HG03342 (cell line): ENCODE measurements around the gene AFDN.

Source experiments
- ATAC-seq: cut with Tn5 transposase; IDR thresholded peaks from one replicate; pipeline ENCODE4 v1.9.1; 2021; ENCODE audit warnings: mild to moderate bottlenecking, moderate library complexity; ENCODE audit not compliant: unreplicated experiment

Gene AFDN

DNA sequence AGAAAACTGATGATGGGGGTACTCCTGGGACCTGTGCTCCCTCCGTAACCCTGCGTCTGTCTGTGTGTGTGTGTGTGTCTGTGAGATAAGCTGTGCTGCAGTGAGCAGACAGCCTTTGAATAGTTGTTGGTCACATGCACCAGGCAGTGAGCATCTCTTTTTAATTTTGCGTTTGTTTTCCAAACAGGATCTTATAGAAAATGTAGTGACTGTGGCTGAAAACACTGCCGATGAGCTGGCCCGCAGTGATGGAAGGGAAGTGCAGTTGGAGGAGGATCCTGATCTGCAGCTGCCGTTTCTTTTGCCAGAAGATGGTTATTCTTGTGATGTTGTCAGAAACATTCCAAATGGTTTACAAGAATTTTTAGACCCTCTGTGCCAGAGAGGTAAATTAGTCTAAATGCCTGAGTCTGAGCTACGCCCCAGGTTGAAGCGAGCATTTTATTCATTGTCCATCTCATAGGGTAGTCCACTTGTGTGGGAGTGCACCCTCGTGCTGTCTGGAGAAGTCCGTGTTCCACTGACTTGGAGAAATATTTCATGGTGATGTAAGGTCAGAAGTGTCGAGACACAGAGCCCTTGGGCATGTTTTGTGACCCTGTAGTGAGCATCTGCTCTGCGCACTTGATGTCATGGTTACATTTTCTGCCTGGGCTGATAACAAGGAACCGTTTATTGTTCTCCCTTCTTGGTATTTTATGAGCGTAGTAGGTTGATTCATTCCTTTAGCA is 92.0 kb downstream of the AFDN start:
- no peak for ATAC-seq

DNA sequence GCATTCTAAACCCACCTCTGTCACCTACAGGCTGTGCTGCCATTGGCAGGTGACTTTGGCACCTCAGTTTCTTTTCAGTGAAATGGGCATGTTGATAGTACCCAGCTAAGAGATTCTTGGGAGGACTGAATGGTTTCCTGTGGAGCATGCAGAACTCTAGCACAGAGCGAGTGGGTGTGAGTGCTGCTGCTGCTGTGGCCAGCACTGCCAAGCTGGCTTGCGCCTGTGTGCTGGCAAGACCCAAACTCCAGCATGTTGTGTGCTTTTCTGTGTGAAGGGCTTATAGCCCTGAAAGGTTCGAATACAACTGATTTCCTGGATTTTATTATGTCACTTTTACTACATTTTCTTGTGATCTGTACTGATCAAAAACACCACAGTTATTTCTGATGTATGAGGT is 92.6 kb downstream of the AFDN start:
- no peak for ATAC-seq

DNA sequence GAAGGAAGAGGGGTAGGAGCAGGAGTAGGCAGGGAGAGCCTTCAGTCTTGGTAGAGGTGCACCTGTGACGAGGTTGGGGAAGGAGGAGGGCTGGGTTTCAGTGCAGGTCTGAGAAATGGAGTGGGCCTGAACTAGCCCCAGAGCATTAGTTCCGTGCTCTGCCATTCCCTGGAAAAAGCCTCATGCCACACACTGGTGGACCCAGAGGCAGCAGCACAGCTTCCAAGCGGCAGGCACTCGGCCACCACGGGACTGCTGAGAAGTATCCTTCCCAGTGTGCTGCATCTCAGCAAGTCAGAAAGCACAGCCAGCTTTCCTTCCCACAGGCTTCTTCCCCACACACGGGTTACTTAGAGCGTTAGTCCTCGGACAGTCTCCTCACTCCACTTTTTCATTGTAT is 93.5 kb downstream of the AFDN start:
- ATAC-seq = no peak

DNA sequence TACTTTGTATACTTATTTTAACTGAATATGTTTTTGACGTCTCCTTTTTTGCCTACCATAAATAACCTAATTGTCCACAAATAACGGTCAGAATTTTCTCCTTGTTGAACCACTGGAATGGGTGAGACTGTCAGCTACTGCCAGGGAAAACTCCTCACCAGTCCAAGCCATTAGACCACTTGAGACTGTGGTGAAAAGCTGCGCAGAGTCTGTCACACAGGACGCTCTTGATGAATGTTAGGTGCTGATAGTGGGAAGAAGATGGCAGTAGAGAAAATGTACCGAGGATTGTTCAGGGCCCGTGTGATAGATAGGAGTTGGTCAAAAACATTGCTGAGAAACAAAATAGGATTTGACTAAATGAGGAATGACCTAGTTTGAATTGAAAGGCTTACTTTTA is 95.1 kb downstream of the AFDN start:
- ATAC-seq = no peak

DNA sequence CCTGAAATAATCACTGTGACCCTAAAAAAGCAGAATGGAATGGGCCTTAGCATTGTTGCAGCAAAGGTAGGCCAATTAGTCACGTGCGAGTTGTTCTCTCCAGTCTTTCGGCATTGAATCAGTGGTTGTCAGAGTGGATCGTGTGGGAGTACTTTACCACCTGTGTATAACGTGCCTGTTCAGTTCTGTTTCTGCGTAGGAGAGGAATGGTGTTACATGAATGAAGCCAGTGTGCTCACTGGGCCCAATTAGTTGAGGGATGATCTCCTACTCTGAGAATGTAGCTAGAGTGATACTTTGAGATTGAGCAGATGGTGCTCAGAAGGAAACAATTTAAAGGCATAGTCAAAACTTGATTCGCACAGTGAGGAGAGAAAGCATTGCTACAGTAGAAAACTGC is 98.3 kb downstream of the AFDN start:
- ATAC-seq = no peak

DNA sequence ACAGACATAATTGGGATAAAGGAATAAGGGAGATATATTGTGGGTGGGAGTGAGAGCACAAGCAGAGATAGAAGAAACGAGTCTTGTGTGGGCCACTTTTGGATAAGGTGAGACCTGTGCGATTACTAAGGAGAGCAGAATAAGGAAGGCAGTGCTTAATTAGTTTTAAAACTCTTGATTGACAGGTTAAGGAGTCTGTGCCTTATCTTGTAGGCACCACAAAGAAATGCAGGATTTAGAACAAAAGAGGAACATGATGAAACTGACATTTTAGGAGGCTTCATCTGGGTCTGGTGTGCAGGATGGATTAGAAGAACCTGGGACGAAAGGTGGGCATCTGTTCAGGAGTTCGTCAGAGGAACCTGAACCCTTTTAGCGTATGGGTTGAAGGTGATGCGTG is 100.5 kb downstream of the AFDN start:
- ATAC-seq = no peak

DNA sequence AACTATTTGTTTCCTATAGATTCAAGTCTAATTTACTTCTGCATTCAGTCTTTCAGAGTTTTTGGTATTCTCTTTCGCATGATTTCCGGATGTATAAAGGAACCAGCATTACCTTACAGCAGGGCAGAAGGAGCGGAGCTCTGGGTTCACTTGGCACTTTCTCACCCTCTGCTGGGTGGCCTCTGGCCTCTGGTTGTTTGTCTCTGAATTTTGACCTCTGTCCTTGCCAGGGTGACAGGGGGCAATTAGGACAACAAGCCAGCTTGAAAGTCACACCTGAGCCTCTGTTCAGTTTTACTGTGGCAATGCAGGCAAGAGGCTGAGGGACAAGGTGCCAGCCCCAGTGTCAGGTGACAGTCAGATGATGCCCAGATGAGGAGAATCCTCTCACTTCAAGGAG is 101.4 kb downstream of the AFDN start:
- no peak for ATAC-seq

DNA sequence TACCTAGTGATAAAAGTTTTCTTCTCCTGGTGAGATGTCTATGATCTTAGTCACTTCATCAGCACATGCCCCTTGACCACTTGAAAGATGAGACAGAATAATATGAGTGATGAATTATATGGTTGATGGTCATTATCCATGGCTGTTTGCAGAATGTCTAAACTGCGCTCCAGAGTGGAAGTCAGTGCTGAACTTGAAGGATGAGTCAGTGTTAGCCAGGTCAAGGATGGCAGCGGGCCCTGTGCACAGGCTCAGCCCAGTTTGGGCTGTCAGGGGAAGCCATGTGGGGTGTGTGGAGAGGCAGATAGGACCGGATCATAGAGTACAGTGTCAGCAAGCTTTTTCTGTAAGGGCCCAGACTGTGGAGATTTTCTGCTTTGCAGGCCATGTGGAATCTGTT is 103.6 kb downstream of the AFDN start:
- ATAC-seq = no peak

DNA sequence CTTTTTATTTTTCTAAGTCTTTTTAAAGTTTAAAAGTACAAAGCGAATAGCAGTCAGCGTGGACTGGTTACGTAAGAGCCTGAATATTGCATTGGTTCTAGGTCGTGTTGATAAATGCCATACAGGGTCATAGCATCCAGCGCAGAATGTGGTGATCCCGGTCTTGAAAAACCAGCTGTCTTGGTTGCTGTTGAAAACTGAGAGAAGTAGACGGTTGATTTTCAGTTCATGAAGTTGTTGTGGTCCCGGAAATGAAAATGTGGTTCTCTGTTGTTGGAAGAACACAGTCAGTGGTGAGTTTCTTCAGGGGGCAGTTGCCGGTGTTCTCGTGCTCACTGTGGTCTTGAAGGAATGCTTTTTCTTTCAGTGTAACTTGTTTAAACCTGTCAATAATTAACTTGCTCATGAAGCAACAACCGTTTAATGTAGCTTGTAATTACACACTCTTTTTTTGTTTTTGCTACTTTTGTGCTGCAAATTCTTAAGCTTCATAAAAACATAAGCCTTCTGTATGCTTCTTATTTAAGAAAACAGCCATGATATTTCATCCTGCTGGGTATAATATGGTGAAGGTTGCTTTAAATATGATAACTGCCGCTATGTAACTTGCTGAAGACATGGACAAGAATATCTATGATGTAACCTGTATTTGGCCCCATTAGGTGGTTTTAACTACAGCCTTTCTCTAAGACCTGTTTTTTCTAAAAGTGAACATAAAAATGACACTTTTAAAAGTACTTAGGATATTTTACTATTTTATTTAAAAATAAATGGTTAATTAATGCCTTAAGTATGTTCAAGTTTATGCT is 106.0 kb downstream of the AFDN start:
- peak; percentile 54 for ATAC-seq

DNA sequence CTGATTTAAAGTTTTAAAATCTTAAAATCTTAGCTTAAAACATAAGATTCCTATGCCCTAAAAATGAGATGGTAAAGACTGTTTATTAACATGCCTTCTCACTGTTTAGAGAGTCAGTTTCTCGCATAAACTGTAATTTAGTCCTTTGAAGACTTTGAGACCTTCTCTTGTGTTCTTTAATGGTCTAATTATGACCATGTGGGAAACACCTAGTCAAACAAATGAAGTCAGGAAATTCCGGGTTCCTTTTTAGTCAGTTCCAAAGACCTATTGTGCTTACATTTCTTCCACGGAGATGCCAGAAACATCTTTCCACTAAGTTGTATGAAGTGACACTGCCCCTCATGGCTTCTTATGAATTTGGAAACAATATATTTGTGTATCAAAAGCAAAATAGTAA is 106.6 kb downstream of the AFDN start:
- ATAC-seq = no peak

DNA sequence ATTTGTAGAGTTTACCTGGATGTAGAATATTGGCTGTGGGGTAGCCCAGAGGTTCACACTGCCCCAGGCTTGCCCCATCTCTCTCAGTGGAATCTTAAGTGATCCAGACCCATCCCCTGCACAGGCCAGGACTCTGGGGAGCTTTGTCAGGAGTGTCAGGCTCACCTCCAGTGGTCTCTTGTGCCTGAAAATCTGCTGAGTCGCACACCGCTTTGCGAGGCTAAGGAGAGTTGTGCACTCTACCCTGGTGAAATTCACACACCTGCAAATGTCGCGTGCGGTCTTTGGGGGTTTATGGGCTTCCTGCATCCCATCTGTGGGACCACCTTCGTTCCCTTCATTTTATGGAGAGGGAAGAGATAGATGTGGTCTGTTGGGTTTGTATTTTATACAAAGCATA is 107.1 kb downstream of the AFDN start:
- ATAC-seq = no peak

DNA sequence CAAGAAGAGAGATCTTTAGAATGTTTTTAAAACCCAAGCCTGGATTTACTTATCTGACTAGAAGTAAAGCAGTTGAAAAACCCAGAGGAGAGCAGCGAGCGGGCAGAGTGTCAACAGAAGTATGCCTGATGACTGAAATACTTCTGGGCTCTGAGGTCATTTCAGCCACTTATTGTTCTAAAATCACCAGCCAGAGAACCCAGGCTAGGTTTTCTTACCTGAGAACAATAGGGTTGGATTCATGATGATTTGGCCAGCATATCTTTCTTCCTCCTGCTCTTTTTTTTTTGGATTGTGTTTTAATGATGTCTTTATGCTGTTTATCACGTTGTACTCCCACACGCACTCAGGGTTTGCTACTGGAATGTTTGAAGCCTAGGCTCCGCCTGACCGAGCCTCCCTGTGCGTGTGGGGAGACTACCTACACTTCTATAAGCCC is 107.7 kb downstream of the AFDN start:
- no peak for ATAC-seq

DNA sequence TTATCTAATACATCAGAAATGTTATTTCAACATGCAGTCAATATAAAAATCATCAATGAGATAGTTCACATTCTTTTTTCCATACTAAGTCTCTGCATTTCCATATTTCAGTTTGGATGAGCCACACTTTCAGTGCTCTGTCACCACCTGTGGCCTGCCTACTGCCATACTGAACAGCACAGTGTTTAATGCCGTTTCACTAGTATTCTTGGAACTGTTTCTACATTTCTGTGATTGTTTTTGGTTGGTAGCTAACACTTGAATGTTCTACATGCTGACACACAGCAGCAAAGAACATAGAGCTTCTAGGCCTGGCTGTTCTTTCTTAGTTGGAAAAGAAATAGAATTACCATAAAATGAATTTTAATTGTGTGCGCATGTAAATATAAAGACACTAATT is 109.3 kb downstream of the AFDN start:
- no peak for ATAC-seq

DNA sequence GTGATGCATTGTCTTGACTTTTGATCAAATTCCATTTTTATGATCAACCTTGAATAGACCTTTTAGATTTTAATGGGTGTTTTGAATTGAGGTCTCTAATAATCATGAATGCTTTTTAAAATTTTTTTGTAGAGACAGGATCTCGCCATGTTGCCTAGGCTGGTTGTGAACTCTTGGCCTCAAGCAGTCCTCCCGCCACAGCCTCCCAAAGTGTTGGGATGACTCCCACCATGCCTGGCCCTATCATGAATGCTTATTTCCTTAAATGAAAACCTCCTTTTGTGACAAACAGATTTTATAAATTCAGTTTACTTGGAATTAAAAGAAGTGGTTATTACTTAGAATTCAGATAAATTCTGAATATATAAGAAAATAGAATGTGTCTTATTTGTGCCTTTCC is 110.6 kb downstream of the AFDN start:
- no peak for ATAC-seq

DNA sequence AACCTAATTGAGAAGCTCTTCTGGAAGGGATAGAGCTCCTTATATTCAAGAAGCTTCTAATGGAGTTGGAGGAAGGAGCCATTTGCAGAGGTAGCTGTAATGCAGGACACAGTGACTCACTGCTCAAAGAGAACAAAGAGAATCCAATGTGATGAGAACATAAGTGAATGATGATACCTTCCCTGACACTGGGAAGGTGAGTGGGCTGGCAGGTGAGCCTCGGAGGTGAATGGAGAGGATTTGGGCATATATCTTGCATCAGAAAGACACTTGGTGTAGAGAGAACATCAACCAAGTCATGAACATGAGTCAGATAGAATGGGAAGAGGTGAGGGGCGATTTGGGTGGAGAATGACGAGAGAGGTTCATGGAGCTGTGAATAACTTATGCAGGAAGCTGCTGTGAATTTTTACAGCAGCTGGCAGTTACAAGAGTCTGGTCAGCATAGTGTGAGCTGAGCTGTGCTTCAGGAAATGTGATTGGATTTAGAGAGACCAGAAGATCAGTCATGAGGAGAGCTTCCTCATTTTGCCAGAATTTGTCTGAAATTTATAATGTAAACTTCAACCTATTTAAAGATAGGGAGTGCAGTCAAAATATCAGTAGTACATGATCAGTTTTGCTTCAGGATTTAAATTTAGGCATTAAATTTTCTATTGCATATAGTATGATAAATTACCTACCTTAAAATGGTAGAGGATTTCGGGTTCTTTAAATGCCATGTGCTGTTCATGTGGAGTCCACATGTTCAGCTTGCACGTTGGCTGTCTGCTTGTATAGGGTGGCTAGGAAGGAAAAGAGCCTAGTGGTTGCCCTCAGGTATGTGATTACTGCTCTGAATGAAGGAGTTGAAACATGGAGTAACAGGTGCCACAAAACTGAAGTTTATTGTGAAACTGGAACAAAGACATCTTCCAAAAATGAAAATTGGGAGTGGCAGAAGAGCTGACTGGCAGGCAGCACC is 111.5 kb downstream of the AFDN start:
- ATAC-seq = no peak

DNA sequence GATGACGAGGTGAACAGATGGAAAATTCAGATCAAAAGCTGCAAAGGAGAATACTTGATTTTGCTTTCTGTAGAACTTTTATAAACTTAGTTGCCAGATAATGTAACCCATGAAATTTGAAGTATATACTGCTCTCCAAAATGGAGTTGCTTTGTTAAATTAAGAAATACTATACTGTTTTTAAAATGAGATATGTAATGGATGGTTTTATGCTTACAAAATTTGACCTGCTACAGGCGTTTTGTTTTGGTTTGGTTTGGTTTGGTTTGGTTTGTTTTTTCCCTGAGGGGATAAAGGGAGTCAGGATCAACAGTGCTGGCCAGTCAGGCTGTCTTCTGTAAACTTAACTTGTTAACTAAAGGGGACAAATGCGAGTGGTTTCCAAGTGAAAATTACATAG is 115.1 kb downstream of the AFDN start:
- ATAC-seq = no peak

DNA sequence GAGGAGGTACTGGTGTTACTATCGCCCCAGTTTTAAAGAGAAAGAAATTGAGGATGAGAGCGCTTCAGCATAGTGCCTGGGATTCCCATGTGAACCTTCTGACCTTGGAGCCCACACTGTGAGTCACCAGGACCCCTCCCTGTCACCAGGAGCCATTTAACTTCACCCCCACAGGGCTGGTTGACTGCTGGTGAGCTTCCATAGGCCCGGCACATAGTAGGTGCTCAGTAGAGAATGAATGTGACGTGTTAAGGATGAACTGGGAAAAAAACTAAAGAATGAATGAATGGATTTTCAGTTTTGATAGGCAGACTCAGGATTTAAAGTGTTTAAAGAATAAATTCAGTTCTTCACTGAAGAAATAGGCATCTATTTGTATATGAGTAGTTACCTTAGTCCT is 117.4 kb downstream of the AFDN start:
- no peak for ATAC-seq

DNA sequence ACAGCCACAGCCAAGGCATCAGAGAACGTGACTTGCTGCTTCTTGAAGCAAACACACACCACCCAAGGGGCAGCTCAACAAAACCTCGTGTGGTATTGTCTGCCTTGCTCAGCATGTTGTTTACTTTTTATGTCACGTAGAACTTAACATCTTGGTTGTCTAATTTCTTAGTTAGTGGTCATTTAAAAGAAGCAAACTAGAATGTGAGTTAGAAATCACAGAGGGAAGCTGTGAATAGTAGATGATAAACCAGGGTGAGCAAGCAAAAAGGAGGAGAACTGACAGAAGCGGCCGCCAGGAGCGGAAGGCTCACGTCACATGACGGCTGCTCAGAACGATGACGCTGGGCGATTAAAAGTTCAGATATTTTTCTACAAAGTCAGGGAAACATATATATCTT is 119.3 kb downstream of the AFDN start:
- ATAC-seq = no peak

DNA sequence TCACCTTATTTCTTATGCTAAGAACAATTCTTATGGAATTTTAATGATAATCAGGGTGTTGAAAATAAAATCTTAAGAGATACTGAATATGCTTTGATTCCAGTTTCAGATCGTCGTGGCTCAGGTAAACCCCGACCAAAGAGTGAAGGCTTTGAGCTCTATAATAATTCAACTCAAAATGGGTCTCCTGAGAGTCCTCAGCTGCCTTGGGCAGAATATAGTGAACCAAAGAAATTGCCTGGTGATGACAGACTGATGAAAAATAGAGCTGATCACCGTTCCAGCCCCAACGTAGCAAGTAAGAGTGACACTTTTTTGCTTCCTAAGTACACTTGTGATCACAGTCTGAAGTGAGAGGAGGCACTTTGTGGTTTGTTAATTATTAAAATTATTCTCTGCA is 119.9 kb downstream of the AFDN start:
- no peak for ATAC-seq

DNA sequence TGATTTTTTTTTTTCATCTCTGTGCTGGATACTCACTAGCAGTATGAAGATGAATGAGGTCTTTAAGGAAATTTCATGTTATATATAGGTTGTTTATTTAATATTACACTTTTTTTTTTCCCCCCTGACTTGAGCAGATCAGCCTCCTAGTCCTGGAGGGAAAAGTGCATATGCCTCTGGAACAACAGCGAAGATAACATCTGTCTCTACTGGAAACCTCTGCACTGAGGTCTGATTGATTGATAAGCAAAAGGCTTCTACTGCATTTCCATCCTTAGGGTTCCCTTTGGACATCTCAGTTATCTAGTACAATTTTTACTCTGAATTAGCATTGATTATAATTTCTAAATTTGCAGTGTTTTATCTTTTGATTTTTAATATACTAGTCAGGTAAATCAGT is 121.0 kb downstream of the AFDN start:
- ATAC-seq = no peak

DNA sequence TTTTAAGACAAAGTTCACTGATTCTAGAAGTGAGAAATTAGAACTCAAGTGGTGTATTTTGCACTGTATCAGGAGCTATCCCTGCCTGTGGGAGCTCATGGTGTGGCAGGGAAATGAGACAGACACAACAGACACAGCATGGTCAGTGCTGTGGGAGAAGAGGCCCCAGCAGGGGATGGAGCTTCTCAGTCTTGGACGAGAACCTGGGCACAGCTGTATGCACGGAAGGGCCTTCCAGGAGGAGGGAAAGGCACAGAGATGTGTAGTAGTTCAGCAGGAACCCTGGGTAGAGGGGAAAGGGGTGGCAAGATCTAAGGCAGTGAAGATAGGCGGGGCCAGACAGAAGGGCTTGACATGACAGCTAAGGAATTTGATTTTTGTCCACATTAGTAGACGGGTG is 122.0 kb downstream of the AFDN start:
- no peak for ATAC-seq
